ENCODE data around the gene CCDC54.

Gene CCDC54

DNA sequence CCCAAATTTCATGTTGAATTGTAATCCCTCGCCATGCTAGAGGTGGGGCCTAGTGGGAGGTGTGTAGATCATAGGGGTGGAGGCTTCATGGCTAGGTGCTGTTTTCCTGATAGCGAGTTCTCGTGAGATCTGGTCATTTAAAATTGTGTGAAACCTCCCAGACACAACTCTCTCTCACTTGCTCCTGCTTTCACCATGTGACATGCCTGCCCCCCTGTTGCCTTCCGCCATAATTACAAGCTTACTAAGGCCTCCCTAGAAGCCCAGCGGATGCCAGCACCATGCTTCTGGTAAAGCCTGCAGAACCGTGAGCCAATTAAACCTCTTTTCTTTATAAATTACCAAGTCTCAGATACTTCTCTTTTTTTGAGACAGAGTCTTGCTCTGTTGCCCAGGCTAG is 36.0 kb downstream of the CCDC54 start:
- no peaks in the 10 kb centered on the region for H3K27me3 ChIP-seq (ENCODE audit: control insufficient read depth in 1 of 2, insufficient read depth in 2 of 2, low read length in 2 of 2)
- H3K27ac ChIP-seq (ENCODE audit: low read depth, low read length) = no peak overlapping the region
- no peaks in the 10 kb centered on the region for H3K36me3 ChIP-seq (ENCODE audit: insufficient read depth, low read length)
- H3K4me1 ChIP-seq (ENCODE audit: insufficient read depth, low read length) = no peaks in the 10 kb centered on the region
- H3K4me3 ChIP-seq (ENCODE audit: low read depth in 1 of 2, low read length in 2 of 2) = no peak overlapping the region
- no peak overlapping the region for H3K9ac ChIP-seq (ENCODE audit: low read length)
- no peaks in the 10 kb centered on the region for H3K9me3 ChIP-seq (ENCODE audit: low read length)

GRCh38 chr3:107414325-107414964 is 37.2 kb downstream of the CCDC54 start:
- Histone ChIP-seq H3K4me3 (ENCODE audit: low read depth in 1 of 2, low read length in 2 of 2) (no peak overlapping the region), H3K27me3 (ENCODE audit: control insufficient read depth in 1 of 2, insufficient read depth in 2 of 2, low read length in 2 of 2) (no peaks in the 10 kb centered on the region), H3K27ac (ENCODE audit: low read depth, low read length) (no peak overlapping the region), H3K36me3 (ENCODE audit: insufficient read depth, low read length) (no peaks in the 10 kb centered on the region), H3K9ac (ENCODE audit: low read length) (no peak overlapping the region), H3K9me3 (ENCODE audit: low read length) (no peaks in the 10 kb centered on the region), H3K4me1 (ENCODE audit: insufficient read depth, low read length) (no peaks in the 10 kb centered on the region)

GRCh38 chr3:107416138-107416537 is 38.9 kb downstream of the CCDC54 start:
- Histone ChIP-seq H3K4me1 (ENCODE audit: insufficient read depth, low read length) (no peaks in the 10 kb centered on the region), H3K27ac (ENCODE audit: low read depth, low read length) (no peak overlapping the region), H3K27me3 (ENCODE audit: control insufficient read depth in 1 of 2, insufficient read depth in 2 of 2, low read length in 2 of 2) (no peaks in the 10 kb centered on the region)

GRCh38 chr3:107416886-107417285 is 39.6 kb downstream of the CCDC54 start:
- no peaks in the 10 kb centered on the region for H3K36me3 ChIP-seq (ENCODE audit: insufficient read depth, low read length)
- H3K9ac ChIP-seq (ENCODE audit: low read length) = no peak overlapping the region
- no peak overlapping the region for H3K4me3 ChIP-seq (ENCODE audit: low read depth in 1 of 2, low read length in 2 of 2)
- no peaks in the 10 kb centered on the region for H3K4me1 ChIP-seq (ENCODE audit: insufficient read depth, low read length)
- H3K27me3 ChIP-seq (ENCODE audit: control insufficient read depth in 1 of 2, insufficient read depth in 2 of 2, low read length in 2 of 2) = no peaks in the 10 kb centered on the region
- H3K9me3 ChIP-seq (ENCODE audit: low read length) = no peaks in the 10 kb centered on the region
- no peak overlapping the region for H3K27ac ChIP-seq (ENCODE audit: low read depth, low read length)

More at GRCh38 chr3:107416138-107416537, 38.9 kb downstream of the CCDC54 start:
- Histone ChIP-seq H3K9me3 (ENCODE audit: low read length) (no peaks in the 10 kb centered on the region), H3K4me3 (ENCODE audit: low read depth in 1 of 2, low read length in 2 of 2) (no peak overlapping the region), H3K36me3 (ENCODE audit: insufficient read depth, low read length) (no peaks in the 10 kb centered on the region), H3K9ac (ENCODE audit: low read length) (no peak overlapping the region)

GRCh38 chr3:107421170-107421792 is 44.0 kb downstream of the CCDC54 start:
- Histone ChIP-seq H3K27ac (ENCODE audit: low read depth, low read length) (no peak overlapping the region), H3K9ac (ENCODE audit: low read length) (no peak overlapping the region), H3K27me3 (ENCODE audit: control insufficient read depth in 1 of 2, insufficient read depth in 2 of 2, low read length in 2 of 2) (no peaks in the 10 kb centered on the region), H3K4me3 (ENCODE audit: low read depth in 1 of 2, low read length in 2 of 2) (no peak overlapping the region), H3K9me3 (ENCODE audit: low read length) (no peaks in the 10 kb centered on the region), H3K4me1 (ENCODE audit: insufficient read depth, low read length) (no peaks in the 10 kb centered on the region), H3K36me3 (ENCODE audit: insufficient read depth, low read length) (no peaks in the 10 kb centered on the region)

- no peaks in the 10 kb centered on the region for H3K27me3 ChIP-seq (ENCODE audit: control insufficient read depth in 1 of 2, insufficient read depth in 2 of 2, low read length in 2 of 2)
- H3K9me3 ChIP-seq (ENCODE audit: low read length) = no peaks in the 10 kb centered on the region
- H3K27ac ChIP-seq (ENCODE audit: low read depth, low read length) = no peak overlapping the region
- no peaks in the 10 kb centered on the region for H3K4me1 ChIP-seq (ENCODE audit: insufficient read depth, low read length)
- no peaks in the 10 kb centered on the region for H3K36me3 ChIP-seq (ENCODE audit: insufficient read depth, low read length)
- no peak overlapping the region for H3K9ac ChIP-seq (ENCODE audit: low read length)
- no peak overlapping the region for H3K4me3 ChIP-seq (ENCODE audit: low read depth in 1 of 2, low read length in 2 of 2)
Observed at GRCh38 chr3:107421881-107422280, 44.6 kb downstream of the CCDC54 start.

GRCh38 chr3:107425033-107425432 is 47.8 kb downstream of the CCDC54 start:
- Histone ChIP-seq H3K4me3 (ENCODE audit: low read depth in 1 of 2, low read length in 2 of 2) (no peak overlapping the region), H3K27ac (ENCODE audit: low read depth, low read length) (no peak overlapping the region), H3K9ac (ENCODE audit: low read length) (no peak overlapping the region), H3K4me1 (ENCODE audit: insufficient read depth, low read length) (peaks cover 1% of the 10 kb centered on the region), H3K9me3 (ENCODE audit: low read length) (no peaks in the 10 kb centered on the region), H3K27me3 (ENCODE audit: control insufficient read depth in 1 of 2, insufficient read depth in 2 of 2, low read length in 2 of 2) (no peaks in the 10 kb centered on the region), H3K36me3 (ENCODE audit: insufficient read depth, low read length) (no peaks in the 10 kb centered on the region)

- no peaks in the 10 kb centered on the region for H3K36me3 ChIP-seq (ENCODE audit: insufficient read depth, low read length)
- no peaks in the 10 kb centered on the region for H3K27me3 ChIP-seq (ENCODE audit: control insufficient read depth in 1 of 2, insufficient read depth in 2 of 2, low read length in 2 of 2)
- H3K4me1 ChIP-seq (ENCODE audit: insufficient read depth, low read length) = peaks cover 10% of the 10 kb centered on the region
- H3K9me3 ChIP-seq (ENCODE audit: low read length) = no peaks in the 10 kb centered on the region
- no peak overlapping the region for H3K27ac ChIP-seq (ENCODE audit: low read depth, low read length)
- H3K4me3 ChIP-seq (ENCODE audit: low read depth in 1 of 2, low read length in 2 of 2) = no peak overlapping the region
- no peak overlapping the region for H3K9ac ChIP-seq (ENCODE audit: low read length)
Observed at GRCh38 chr3:107426223-107426622, 49.0 kb downstream of the CCDC54 start.

Measured in muscle layer of colon (tissue), 2 donors.